ENCODE data around the gene ARHGDIB.

DNA sequence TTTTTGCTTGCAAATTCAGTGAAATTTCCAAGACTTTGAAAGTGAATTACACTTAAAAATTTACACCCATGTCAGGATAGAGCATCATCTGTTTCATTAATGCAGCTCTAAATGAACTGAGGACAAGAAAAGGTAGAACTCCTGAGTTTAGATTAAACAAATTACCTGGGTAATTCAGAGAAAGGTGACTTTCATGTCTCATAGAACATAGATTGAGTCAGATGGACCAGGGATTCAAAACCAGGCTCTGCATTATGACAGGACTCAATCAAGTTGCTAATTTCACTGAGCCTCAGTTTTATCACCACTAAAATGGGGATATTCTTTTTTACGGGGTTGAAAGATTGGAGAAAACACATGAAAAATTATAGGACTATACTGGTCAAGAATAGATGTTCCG lies 4.5 kb downstream of the ARHGDIB start:
- TF ChIP-seq, protein P1, sequence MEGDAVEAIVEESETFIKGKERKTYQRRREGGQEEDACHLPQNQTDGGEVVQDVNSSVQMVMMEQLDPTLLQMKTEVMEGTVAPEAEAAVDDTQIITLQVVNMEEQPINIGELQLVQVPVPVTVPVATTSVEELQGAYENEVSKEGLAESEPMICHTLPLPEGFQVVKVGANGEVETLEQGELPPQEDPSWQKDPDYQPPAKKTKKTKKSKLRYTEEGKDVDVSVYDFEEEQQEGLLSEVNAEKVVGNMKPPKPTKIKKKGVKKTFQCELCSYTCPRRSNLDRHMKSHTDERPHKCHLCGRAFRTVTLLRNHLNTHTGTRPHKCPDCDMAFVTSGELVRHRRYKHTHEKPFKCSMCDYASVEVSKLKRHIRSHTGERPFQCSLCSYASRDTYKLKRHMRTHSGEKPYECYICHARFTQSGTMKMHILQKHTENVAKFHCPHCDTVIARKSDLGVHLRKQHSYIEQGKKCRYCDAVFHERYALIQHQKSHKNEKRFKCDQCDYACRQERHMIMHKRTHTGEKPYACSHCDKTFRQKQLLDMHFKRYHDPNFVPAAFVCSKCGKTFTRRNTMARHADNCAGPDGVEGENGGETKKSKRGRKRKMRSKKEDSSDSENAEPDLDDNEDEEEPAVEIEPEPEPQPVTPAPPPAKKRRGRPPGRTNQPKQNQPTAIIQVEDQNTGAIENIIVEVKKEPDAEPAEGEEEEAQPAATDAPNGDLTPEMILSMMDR (conservative IDR thresholded peaks at IDR 0.05; ENCODE audit: low read length) = no peak
- TF ChIP-seq EZH2phosphoT487 (IDR thresholded peaks at IDR 0.05; ENCODE audit: borderline replicate concordance, low read depth, low read length) = no peak

All from OCI-LY7 (cell line).